Fibroblast of skin of abdomen (primary cell): ENCODE results near the gene SRRD.
"Not testable (repeated sequence)": the region's sequence is repeated elsewhere in the genome, so short reads cannot be mapped to it uniquely, and the experiment has no call there.

Experiments
- DNase-seq: peaks from one replicate; pipeline ENCODE4 v3.0.0-alpha.2; 2013

The SRRD gene

GRCh38 chr22:26525946-26526564 is 42.4 kb downstream of the SRRD start:
- DNase-seq: no peak

GRCh38 chr22:26527167-26527566 is 43.5 kb downstream of the SRRD start:
- no peak for DNase-seq

- DNase-seq: no peak
Measured at GRCh38 chr22:26527574-26528465, 44.1 kb downstream of the SRRD start.

GRCh38 chr22:26528518-26528917 is 44.8 kb downstream of the SRRD start:
- DNase-seq: not testable (repeated sequence)

DNA sequence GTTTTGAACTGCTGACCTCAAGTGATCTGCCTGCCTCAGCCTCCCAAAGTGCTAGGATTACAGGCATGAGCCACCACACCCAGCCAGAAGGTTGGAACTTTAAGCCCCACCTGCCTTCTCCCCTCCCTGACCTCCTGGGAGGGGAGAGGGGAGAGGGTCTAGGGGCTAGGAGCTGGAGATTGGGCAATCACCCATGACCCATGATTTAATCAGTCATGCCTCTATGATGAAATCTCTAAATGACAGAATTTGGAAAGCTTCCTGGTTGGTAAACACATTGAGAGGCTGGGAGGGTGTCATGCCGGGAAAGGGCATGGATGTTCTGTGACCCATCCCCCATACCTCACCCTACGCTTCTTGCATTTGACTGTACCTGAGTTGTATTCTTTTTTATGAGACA is 45.7 kb downstream of the SRRD start:
- DNase-seq: no peak

GRCh38 chr22:26534171-26534855 is 50.6 kb downstream of the SRRD start:
- DNase-seq: no peak

GRCh38 chr22:26534874-26535602 is 51.4 kb downstream of the SRRD start:
- no peak for DNase-seq

DNA sequence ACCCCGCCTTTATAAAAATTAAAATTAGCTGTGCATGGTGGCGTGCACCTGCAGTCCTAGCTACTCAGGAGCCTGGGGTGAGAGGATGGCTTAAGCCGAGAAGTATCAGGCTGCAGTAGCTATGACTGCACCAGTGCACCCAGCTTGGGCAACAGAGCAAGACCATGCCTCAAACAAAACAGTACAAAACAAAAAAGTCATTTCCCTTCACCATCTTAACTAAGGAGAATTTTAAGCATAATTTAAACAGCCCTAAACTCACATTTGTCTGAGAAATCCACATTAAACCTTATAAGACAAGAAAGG is 51.9 kb downstream of the SRRD start:
- DNase-seq: no peak

DNA sequence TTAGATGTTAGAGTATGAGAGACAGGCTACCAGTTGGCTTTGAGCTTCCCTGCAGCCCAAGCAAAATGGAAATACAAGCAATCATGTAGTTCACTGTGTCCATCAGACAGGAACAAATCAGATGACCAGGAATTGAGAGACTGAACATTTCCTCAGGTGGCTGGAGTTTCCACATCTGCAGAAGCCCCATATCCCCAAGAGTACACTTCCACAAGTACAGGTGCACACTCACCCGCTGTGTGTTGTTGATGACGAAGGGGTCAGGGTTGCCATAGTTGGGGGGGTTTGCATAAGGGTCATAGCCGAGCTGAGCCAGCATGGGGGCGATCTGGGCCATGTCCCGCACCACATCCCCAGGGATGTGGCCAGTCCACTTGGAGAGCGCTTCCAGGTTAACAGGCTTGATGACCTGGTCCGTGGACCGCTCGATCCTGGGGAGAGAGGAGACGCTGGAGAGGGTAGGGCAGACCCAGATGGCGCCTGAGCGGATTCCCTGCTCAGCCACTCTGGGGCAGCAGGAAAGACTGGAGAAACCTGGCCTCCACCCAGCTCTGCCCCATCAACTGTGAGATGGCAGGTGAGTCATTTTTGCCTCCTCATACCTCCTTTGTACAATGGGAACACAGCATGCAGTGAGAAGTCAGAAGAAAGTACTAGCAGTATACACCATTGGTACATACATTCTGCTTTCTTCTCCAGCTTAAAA is 52.5 kb downstream of the SRRD start:
- no peak for DNase-seq

GRCh38 chr22:26536762-26537134 is 53.1 kb downstream of the SRRD start:
- no peak for DNase-seq

GRCh38 chr22:26540119-26540518 is 56.4 kb downstream of the SRRD start:
- no peak for DNase-seq

GRCh38 chr22:26541167-26541819 is 57.6 kb downstream of the SRRD start:
- no peak for DNase-seq

GRCh38 chr22:26542831-26543230 is 59.2 kb downstream of the SRRD start:
- no peak for DNase-seq
